HUES6 (cell line): Measurements from ENCODE around the gene TGM5.
"Not testable (repeated sequence)": the region's sequence is repeated elsewhere in the genome, so short reads cannot be mapped to it uniquely, and the experiment has no call there.

Experiments
- H3K27ac ChIP-seq: 2 replicates; pipeline ENCODE4 v1.7.0; 2013; ENCODE audit warnings: low read depth, mild to moderate bottlenecking, low read length, inconsistent platforms
- H3K27me3 ChIP-seq: 2 replicates; pipeline ENCODE4 v1.6.1; 2013; ENCODE audit warnings: low read length; ENCODE audit not compliant: control insufficient read depth, insufficient read depth
- H3K36me3 ChIP-seq: 2 replicates; pipeline ENCODE4 v1.6.1; 2013; ENCODE audit warnings: low read length; ENCODE audit not compliant: control insufficient read depth, insufficient read depth
- H3K4me1 ChIP-seq: 2 replicates; pipeline ENCODE4 v1.6.1; 2013; ENCODE audit warnings: low read length; ENCODE audit not compliant: control insufficient read depth, insufficient read depth
- H3K4me3 ChIP-seq: 2 replicates; pipeline ENCODE4 v1.5.1; 2013; ENCODE audit warnings: low read depth, low read length
- H3K9ac ChIP-seq: one replicate; pipeline ENCODE4 v1.6.1; 2013; ENCODE audit warnings: mild to moderate bottlenecking, low read length
- H3K9me3 ChIP-seq: 2 replicates; pipeline ENCODE4 v1.6.1; 2013; ENCODE audit warnings: low read depth, low read length; ENCODE audit not compliant: control insufficient read depth, insufficient read depth

Gene TGM5, protein sequence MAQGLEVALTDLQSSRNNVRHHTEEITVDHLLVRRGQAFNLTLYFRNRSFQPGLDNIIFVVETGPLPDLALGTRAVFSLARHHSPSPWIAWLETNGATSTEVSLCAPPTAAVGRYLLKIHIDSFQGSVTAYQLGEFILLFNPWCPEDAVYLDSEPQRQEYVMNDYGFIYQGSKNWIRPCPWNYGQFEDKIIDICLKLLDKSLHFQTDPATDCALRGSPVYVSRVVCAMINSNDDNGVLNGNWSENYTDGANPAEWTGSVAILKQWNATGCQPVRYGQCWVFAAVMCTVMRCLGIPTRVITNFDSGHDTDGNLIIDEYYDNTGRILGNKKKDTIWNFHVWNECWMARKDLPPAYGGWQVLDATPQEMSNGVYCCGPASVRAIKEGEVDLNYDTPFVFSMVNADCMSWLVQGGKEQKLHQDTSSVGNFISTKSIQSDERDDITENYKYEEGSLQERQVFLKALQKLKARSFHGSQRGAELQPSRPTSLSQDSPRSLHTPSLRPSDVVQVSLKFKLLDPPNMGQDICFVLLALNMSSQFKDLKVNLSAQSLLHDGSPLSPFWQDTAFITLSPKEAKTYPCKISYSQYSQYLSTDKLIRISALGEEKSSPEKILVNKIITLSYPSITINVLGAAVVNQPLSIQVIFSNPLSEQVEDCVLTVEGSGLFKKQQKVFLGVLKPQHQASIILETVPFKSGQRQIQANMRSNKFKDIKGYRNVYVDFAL

DNA sequence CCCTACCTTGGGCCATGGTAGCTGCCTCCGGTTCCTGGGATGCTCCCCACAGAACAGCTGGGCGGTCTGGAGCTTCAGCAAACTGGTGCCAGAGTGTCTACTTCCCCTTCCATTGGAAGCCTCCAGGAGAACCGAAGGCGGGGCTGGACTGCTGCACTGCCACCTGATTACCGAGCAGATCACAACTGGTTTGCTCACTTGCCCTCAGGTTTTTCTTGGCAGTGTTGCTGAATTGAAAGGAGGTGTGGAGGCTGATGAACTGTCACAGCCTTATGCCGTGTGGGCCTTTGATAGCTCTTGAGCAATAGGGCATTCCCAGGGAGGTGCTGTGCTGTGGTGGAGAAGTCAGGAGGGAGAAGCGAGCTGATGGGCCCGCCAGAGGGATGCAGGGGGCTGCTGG, at the start of gene TGM5:
Gene TGM5, minus strand, starts transcription at position 95 of the 400 bp plus-strand sequence. Its CDS starts 79 bp downstream, at position 16.
- H3K36me3 ChIP-seq, result no peaks in the 10 kb centered on the region
- H3K4me1 ChIP-seq, result no peaks in the 10 kb centered on the region
- no peak within 1 kb of the TSS for H3K4me3 ChIP-seq
- no peak within 1 kb of the TSS for H3K9ac ChIP-seq
- no peaks in the 10 kb centered on the region for H3K9me3 ChIP-seq
- no peak within 1 kb of the TSS for H3K27ac ChIP-seq
- peaks cover 6% of the 10 kb centered on the region; the same call in 1 of the 2 replicates for H3K27me3 ChIP-seq

DNA sequence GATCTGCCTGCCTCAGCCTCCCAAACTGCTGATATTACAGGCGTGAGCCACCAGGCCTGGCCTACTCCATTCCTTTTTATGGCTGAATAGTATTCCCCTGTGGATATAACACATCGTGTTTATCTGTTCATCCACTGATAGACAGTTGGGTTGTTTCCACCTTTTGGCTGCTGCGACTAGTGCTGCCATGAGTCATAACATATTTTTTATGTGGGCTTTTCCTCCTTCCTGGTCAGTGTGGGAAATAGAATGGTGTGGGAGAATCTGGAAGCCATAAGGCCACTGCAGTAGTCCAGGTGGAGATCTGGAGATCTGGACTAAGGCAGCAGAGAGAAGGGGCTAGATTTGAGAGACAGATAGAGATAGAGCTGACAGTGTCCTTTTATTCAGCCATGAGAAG, 47.4 kb upstream of the TGM5 start:
- Histone ChIP-seq H3K9ac (no peak overlapping the region), H3K9me3 (no peaks in the 10 kb centered on the region), H3K27ac (no peak overlapping the region), H3K4me1 (no peaks in the 10 kb centered on the region), H3K4me3 (no peak overlapping the region), H3K27me3 (peaks cover 7% of the 10 kb centered on the region; the same call in 1 of the 2 replicates), H3K36me3 (no peaks in the 10 kb centered on the region)

DNA sequence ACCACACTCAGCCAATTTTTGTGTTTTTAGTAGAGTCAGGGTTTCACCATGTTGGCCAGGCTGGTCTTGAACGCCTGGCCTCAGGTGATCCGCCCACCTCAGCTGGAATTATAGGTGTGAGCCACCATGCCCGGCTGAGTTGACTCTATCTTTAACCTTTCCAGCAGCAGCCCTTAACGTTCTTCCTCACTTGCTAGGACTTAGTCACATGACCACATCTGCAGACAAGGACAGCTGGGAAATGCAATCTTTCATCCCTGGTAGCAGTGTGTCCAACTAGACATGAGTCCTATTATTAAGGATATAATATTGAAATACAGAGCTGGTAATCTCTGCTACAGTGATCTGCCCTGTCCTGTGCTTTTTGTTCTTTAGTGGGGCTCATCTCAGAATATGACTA, 45.6 kb upstream of the TGM5 start:
- no peaks in the 10 kb centered on the region for H3K36me3 ChIP-seq
- H3K4me1 ChIP-seq, result no peaks in the 10 kb centered on the region
- no peak overlapping the region for H3K4me3 ChIP-seq
- no peak overlapping the region for H3K27ac ChIP-seq
- no peaks in the 10 kb centered on the region for H3K9me3 ChIP-seq
- peaks cover 7% of the 10 kb centered on the region; the same call in 1 of the 2 replicates for H3K27me3 ChIP-seq
- H3K9ac ChIP-seq, result no peak overlapping the region

- Histone ChIP-seq H3K4me3 (no peak within 1 kb of the TSS), H3K9me3 (no peaks in the 10 kb centered on the region), H3K9ac (no peak within 1 kb of the TSS), H3K36me3 (no peaks in the 10 kb centered on the region), H3K27me3 (no peaks in the 10 kb centered on the region; the same call in 1 of the 2 replicates), H3K27ac (no peak within 1 kb of the TSS), H3K4me1 (peaks cover 7% of the 10 kb centered on the region; the same call in 1 of the 2 replicates)
These were observed 35.6 kb upstream of the TGM5 start, which contains the start of gene TGM7 for GRCh38 chr15:43302205-43302817. TGM7 (minus strand) TSS chr15:43302255.

GRCh38 chr15:43299884-43300283, 33.2 kb upstream of the TGM5 start:
- Histone ChIP-seq H3K9ac (no peak overlapping the region), H3K27me3 (0 out of 2 replicates have a peak, but pooled peaks cover 3% of the 10 kb centered on the region), H3K4me1 (peaks cover 7% of the 10 kb centered on the region; the same call in 1 of the 2 replicates), H3K27ac (no peak overlapping the region), H3K4me3 (no peak overlapping the region), H3K9me3 (no peaks in the 10 kb centered on the region), H3K36me3 (no peaks in the 10 kb centered on the region)

DNA sequence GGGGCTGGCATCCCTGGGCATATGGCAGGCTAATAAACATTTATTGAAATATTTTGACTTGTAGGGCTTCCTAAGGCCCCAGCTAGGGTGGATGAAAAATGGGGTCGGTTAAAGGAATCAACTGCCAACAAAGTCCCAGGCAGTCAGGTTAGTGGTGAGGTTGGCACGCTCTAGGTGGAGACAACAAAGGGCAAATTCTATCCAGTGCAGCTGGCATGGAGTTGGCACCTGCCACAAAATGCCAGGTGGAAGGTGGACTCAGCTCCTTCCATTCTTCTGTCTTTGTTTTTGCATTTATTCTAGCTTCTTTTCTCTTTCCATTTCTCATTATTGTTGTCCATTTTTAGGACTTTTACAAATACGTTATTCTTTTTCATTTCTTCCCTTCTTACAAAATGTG, 32.7 kb upstream of the TGM5 start:
- Histone ChIP-seq H3K36me3 (no peaks in the 10 kb centered on the region), H3K4me1 (peaks cover 7% of the 10 kb centered on the region; the same call in 1 of the 2 replicates), H3K4me3 (no peak overlapping the region), H3K27me3 (0 out of 2 replicates have a peak, but pooled peaks cover 3% of the 10 kb centered on the region), H3K9me3 (no peaks in the 10 kb centered on the region), H3K9ac (no peak overlapping the region), H3K27ac (no peak overlapping the region)

DNA sequence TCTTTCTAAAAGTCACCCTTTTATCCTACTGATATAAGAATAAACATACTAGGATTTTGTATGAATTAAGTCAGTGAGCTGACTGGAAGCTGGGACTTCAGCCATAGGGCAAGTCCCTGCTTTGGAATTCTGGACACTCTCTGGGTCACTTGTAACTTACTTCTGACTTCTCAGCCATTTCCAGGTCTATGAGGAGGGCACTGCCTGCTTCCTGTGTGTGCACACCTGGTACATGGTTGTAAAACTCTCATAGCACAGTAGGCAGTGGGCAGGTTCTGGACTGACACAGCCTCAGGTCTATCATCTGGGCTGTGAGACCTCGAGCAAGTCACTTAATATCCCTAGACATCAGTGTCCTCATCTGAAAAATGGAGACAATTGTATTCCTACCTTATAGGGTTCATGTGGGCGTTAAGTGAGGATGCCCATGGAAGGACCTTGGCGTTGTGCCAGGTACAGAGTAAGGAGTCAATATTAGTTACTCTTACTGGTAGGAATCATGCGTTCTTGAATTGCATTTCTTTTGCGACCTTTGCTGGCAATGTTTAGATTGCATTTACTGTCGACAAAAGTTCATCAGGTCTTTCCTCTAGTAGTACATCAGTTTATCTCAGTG, 27.5 kb upstream of the TGM5 start:
- Histone ChIP-seq H3K4me1 (peaks cover 11% of the 10 kb centered on the region), H3K9ac (no peak overlapping the region), H3K36me3 (no peaks in the 10 kb centered on the region), H3K4me3 (no peak overlapping the region), H3K9me3 (no peaks in the 10 kb centered on the region), H3K27me3 (peaks cover 25% of the 10 kb centered on the region; the same call in 1 of the 2 replicates), H3K27ac (no peak overlapping the region)

DNA sequence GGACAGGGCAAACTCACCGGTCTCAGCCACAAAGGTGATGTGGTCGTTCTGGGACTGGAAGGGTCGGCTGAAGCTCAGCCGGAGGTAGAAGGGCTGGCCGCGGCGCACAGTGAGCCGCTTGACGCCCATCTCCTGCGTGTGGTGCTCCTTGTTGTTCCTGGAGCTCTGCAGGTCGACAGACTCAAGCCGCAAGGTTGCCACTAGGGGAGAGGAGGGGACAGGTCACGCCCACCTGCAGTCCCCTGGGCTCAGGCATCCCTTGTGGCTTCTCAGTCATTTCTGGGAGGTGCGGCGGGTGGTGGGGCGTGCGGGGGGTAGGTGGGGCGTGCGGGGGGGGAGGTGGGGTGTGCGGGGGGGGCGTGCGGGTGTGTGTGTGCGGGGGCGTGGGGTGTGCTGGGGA, 26.7 kb upstream of the TGM5 start:
- no peak overlapping the region for H3K9ac ChIP-seq

DNA sequence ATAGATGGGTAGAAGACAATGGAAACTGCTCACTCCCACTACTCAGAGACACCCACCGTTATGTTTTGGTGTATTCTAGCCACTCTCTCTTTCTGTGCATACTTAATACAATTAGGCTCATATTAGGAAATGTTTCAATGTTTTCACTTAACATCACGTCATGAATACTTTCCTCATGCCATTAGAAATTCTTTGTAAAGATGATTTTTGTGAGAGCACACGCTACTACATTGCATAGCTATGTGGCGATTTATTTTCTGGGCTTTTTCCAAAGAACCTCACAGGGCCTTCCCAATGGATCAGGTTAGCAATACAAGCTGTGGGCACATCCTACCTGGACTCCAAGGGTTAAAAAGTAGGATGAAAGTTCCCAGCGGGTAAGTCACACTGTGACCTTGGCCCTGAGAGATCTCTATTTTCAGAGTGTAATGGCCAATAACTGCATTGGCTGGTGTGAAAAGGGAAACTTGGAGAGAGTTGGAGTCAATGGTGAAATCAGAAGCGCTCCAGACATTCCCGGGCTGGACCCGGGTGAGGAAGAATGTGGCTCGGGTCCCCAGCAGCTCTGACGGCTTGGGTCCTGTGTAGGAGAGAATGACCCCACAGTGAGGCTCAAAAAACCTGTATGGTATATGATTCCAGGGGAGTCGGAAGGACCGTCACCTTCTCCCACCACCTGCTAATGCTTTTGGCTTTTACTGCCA, 25.8 kb upstream of the TGM5 start:
- no peak overlapping the region for H3K27ac ChIP-seq
- peaks cover 5% of the 10 kb centered on the region for H3K4me1 ChIP-seq
- no peaks in the 10 kb centered on the region for H3K9me3 ChIP-seq
- peaks cover 31% of the 10 kb centered on the region; the same call in 1 of the 2 replicates for H3K27me3 ChIP-seq
- no peak overlapping the region for H3K4me3 ChIP-seq
- H3K9ac ChIP-seq, result no peak overlapping the region
- H3K36me3 ChIP-seq, result no peaks in the 10 kb centered on the region

More for the DNA sequence above, 26.7 kb upstream of the TGM5 start:
- Histone ChIP-seq H3K27ac (no peak overlapping the region), H3K36me3 (no peaks in the 10 kb centered on the region), H3K27me3 (peaks cover 25% of the 10 kb centered on the region; the same call in 1 of the 2 replicates), H3K9me3 (no peaks in the 10 kb centered on the region), H3K4me1 (peaks cover 11% of the 10 kb centered on the region), H3K4me3 (peak overlapping the region; percentile 1; the same call in 1 of the 2 replicates)

- H3K9ac ChIP-seq, H3K9me3 ChIP-seq, H3K36me3 ChIP-seq, H3K4me1 ChIP-seq, H3K27ac ChIP-seq, H3K4me3 ChIP-seq: not testable (repeated sequence)
- H3K27me3 ChIP-seq, result peaks cover 30% of the 10 kb centered on the region; the same call in 1 of the 2 replicates
These were observed 22.9 kb upstream of the TGM5 start for GRCh38 chr15:43289656-43290055.
